Uterus (tissue), 2 donors: ENCODE data around the gene FAM107A.

Experiments used
- CTCF ChIP-seq, 4 experiments: fragments of 200-600 bp in 2 of 4; fragments of 450-650 bp in 2 of 4; sonication (generic) in 2 of 4; IDR thresholded peaks; one replicate each; pipeline ENCODE4 v1.5.1; 2016 to 2019; ENCODE audit warnings: antibody characterized with exemption in 4 of 4, mild to moderate bottlenecking in 2 of 4, moderate library complexity in 1 of 4
- POLR2A ChIP-seq, 2 donors: fragments of 450-650 bp; IDR thresholded peaks; one replicate each; pipeline ENCODE4 v1.6.1; 2016; ENCODE audit warnings: antibody characterized with exemption in 2 of 2, mild to moderate bottlenecking in 1 of 2, moderate library complexity in 1 of 2

GRCh38 chr3:58531956-58532355 lies 45.2 kb downstream of the FAM107A start:
- no peak for TF ChIP-seq CTCF (IDR thresholded peaks at IDR 0.05)
- TF ChIP-seq POLR2A (IDR thresholded peaks at IDR 0.05) = no peak
